ENCODE measurements around the gene GRIN3B. TPM values are rescaled to one million over a fixed set of nuclear protein-coding genes. Genes with fewer than 3 reads are reported as not detected.

Gene GRIN3B
- total and polyA plus RNA-seq, 10 of the 15 experiments (the other 5 are each of a cell fraction or from before 2014, with no cell fraction given) = 0.15 TPM; not detected in 9

- H3K27ac ChIP-seq (ENCODE audit: control insufficient read depth, insufficient read depth) = peak overlapping the region; percentile 92
- no peak for TF ChIP-seq ESRRA (IDR thresholded peaks at IDR 0.05; ENCODE audit: low read length)
- TF ChIP-seq RUNX3 (IDR thresholded peaks at IDR 0.05; ENCODE audit: low read length) = no peak
- TF ChIP-seq LARP7 (IDR thresholded peaks at IDR 0.05) = peak; percentile 23; the same call in 1 of the 2 replicates
- no peak for TF ChIP-seq ZNF274 (IDR thresholded peaks at IDR 0.05; ENCODE audit: insufficient read depth, insufficient read length)
- TF ChIP-seq ZBED1 (IDR thresholded peaks at IDR 0.05; ENCODE audit: borderline replicate concordance) = no peak
- TF ChIP-seq CEBPB (IDR thresholded peaks at IDR 0.05; ENCODE audit: borderline replicate concordance in 1 of 2, low read depth in 2 of 2, low read length in 2 of 2) = no peak
- TF ChIP-seq ETV6 (conservative IDR thresholded peaks at IDR 0.05 in 1 of 2, IDR thresholded peaks at IDR 0.05 in 1 of 2; ENCODE audit: borderline replicate concordance in 1 of 2, low read depth in 1 of 2) = no peak; a peak in 1 of 4 replicates
- TF ChIP-seq DPF2 (IDR thresholded peaks at IDR 0.05) = 0 out of 2 replicates have a peak, but pooled peaks have one; percentile 30
- no peak for TF ChIP-seq ELK1 (IDR thresholded peaks at IDR 0.05; ENCODE audit: low read depth, low read length)
- H3K27me3 ChIP-seq (replicated peaks in 1 of 2; ENCODE audit: control insufficient read depth in 2 of 2, insufficient read depth in 2 of 2, low read length in 1 of 2) = no peaks in the 10 kb centered on the region
- ChIA-PET SMC1A (ENCODE audit: uncharacterized antibody, unreplicated experiment) (interaction anchor here (0.6 to 2.9 kb wide), 6 partner anchors 8 to 75 kb away, joined by 3 to 22 read pairs (median 4); partner anchors contain the start of genes ABCA7 and ARHGAP45), POLR2A (interaction anchor here (0.5 to 4.7 kb wide), 13 partner anchors 8 to 239 kb away, joined by 3 to 83 read pairs (median 4); partner anchors contain the start of genes ABCA7, ARHGAP45 and GPX4), RAD21 (ENCODE audit: unreplicated experiment) (interaction anchor here (0.6 to 4.9 kb wide), 6 partner anchors 11 to 229 kb away, joined by 3 to 39 read pairs (median 4); partner anchors contain the start of genes ABCA7, ARHGAP45 and WDR18), CTCF (interaction anchor here (0.6 to 2.3 kb wide), 6 partner anchors 9 to 164 kb away, joined by 3 to 11 read pairs (median 4); no protein-coding TSS in a partner anchor)
- H3K36me3 ChIP-seq (ENCODE audit: control insufficient read depth in 2 of 2, insufficient read depth in 2 of 2, low read length in 1 of 2) = peaks cover 8 to 11% of the 10 kb centered on the region in 2 experiments
- intact Hi-C loops (cut with micrococcal nuclease; ENCODE audit: unreplicated experiment) = no loop called here
- H3K9ac ChIP-seq (ENCODE audit: control insufficient read depth, insufficient read depth, low read length) = peak overlapping the region; percentile 90
- in situ Hi-C loops (cut with MboI) = no loop called here
- peak overlapping the region; percentile 90 for H3K4me3 ChIP-seq
- BruUV-seq (replicated peaks) = no TSS peak
- ATAC-seq = peak; percentile 23
- no peak for DNase-seq (ENCODE audit: low read depth, low spot score)
- peaks cover 6% of the 10 kb centered on the region for H3K4me1 ChIP-seq (ENCODE audit: control insufficient read depth, insufficient read depth, low read length)
- 0% methylated on average over 12 of the region's 16 CpGs for WGBS (ENCODE audit: insufficient coverage, insufficient replicate concordance, low lambda C conversion rate, missing lambda C conversion rate)
- H3K79me2 ChIP-seq (ENCODE audit: control insufficient read depth, insufficient read depth, low read length) = peaks cover 52% of the 10 kb centered on the region
- H3K4me2 ChIP-seq (ENCODE audit: control insufficient read depth, insufficient read depth) = peak overlapping the region; percentile 95
- H2AFZ ChIP-seq (ENCODE audit: control insufficient read depth, low read depth, low read length) = no peak overlapping the region
- H3K9me3 ChIP-seq (replicated peaks; ENCODE audit: control insufficient read depth, insufficient read depth, low read length) = no peaks in the 10 kb centered on the region
- FAIRE-seq = no peak
- 0 out of 2 replicates have a peak, but pooled peaks cover 4% of the 10 kb centered on the region for H4K20me1 ChIP-seq (ENCODE audit: control insufficient read depth, insufficient read depth)
Observed at GRCh38 chr19:1027650-1028061, 27.4 kb downstream of the GRIN3B start.

Measured in GM12878 (cell line).